ENCODE data around the gene ANXA1. TPM values are rescaled to one million over a fixed set of nuclear protein-coding genes. Genes with fewer than 3 reads are reported as not detected.

The ANXA1 gene
- total RNA-seq, 1 experiment from 2014 or later, result 731 TPM

DNA sequence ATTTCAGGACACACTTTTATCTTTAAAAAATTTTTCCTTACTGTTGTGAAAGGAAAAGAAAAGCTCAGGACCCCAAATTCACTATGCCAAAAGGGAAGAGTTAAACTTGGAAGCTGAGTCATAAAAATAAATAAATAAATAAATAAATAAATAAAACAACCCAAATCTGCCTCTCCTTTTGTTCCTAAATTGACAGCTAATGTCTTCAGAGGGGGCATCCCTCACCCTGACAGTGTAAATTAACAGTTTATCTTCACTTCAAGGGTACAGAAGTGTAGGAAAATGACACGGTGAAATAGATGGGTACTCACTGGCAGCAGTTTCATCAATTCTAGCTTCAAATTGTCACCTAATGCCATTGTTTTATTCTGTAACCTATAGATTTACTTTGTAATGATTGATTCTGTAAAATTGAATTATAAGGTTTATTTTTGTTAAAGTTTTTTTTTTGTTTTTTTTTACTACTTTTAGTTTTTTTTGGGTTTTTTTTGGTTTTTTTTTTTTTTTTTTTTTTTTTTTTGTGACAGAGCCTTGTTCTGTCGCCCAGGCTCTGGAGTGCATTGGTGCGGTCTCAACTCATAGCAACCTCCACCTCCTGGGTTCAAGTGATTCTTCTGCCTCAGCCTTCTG is 18.5 kb upstream of the ANXA1 start:
- intact Hi-C loops (cut with micrococcal nuclease), result loop anchor here (2.0 kb wide), 1 partner anchor 14 kb away; no protein-coding TSS in a partner anchor

DNA sequence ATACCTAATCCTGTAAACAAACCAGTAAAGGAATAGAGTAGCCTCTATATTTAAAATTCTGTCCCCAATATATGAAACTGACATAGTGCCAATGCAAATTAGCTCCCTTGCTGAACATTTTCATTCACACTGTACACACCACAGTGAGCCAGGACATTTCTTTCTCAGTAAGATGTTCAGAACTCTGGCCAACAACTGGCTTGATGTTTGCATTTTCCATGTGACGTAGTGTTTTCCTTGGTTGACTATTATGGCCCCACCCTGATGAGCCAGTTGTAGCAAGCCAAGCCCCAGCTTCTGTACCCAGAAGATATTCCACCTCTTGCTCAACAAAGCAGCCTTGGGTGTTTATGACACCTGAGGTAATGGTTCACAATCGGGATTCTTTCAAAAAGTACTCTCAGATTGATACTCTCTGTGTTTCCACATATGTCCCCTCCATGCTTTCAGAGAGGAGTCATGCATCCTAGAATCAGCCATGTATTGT is 17.7 kb upstream of the ANXA1 start:
- intact Hi-C loops (cut with micrococcal nuclease), result loop anchor here (1.0 to 2.0 kb wide), 2 partner anchors 15 kb away; no protein-coding TSS in a partner anchor
- peak; percentile 93 for DNase-seq (ENCODE audit: unreplicated experiment)
- peak overlapping the region; percentile 97 for H3K27ac Mint-ChIP-seq (ENCODE audit: low read depth, unreplicated experiment)
- no TSS peak for BruUV-seq (replicated peaks)
- no peaks in the 10 kb centered on the region for H3K27me3 Mint-ChIP-seq (ENCODE audit: insufficient read depth, unreplicated experiment)
- H3K4me1 Mint-ChIP-seq (ENCODE audit: insufficient read depth, unreplicated experiment), result peaks cover 40% of the 10 kb centered on the region
- CTCF ChIA-PET, result interaction anchor here (1.0 to 3.6 kb wide), 7 partner anchors 11 to 50 kb away, joined by 3 to 23 read pairs (median 4); no protein-coding TSS in a partner anchor
- TF ChIP-seq, protein P1, sequence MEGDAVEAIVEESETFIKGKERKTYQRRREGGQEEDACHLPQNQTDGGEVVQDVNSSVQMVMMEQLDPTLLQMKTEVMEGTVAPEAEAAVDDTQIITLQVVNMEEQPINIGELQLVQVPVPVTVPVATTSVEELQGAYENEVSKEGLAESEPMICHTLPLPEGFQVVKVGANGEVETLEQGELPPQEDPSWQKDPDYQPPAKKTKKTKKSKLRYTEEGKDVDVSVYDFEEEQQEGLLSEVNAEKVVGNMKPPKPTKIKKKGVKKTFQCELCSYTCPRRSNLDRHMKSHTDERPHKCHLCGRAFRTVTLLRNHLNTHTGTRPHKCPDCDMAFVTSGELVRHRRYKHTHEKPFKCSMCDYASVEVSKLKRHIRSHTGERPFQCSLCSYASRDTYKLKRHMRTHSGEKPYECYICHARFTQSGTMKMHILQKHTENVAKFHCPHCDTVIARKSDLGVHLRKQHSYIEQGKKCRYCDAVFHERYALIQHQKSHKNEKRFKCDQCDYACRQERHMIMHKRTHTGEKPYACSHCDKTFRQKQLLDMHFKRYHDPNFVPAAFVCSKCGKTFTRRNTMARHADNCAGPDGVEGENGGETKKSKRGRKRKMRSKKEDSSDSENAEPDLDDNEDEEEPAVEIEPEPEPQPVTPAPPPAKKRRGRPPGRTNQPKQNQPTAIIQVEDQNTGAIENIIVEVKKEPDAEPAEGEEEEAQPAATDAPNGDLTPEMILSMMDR (IDR thresholded peaks at IDR 0.05; ENCODE audit: unreplicated experiment), result no peak
- no peaks in the 10 kb centered on the region for H3K9me3 Mint-ChIP-seq (ENCODE audit: unreplicated experiment)
- H3K36me3 Mint-ChIP-seq (ENCODE audit: insufficient read depth, unreplicated experiment), result peaks cover 6% of the 10 kb centered on the region
- POLR2A ChIA-PET, result interaction anchor here (1.1 to 7.3 kb wide), 15 partner anchors 12 to 1223 kb away, joined by 3 to 241 read pairs (median 6); partner anchors contain the start of genes ABHD17B, ANXA1, C9orf85 and ZFAND5
- H3K4me3 Mint-ChIP-seq (ENCODE audit: unreplicated experiment), result peak overlapping the region; percentile 57

More for the DNA sequence above, 18.5 kb upstream of the ANXA1 start:
- Mint-ChIP-seq H3K36me3 (ENCODE audit: insufficient read depth, unreplicated experiment) (peaks cover 6% of the 10 kb centered on the region), H3K4me3 (ENCODE audit: unreplicated experiment) (peak overlapping the region; percentile 76), H3K27me3 (ENCODE audit: insufficient read depth, unreplicated experiment) (no peaks in the 10 kb centered on the region), H3K4me1 (ENCODE audit: insufficient read depth, unreplicated experiment) (peaks cover 40% of the 10 kb centered on the region), H3K9me3 (ENCODE audit: unreplicated experiment) (no peaks in the 10 kb centered on the region), H3K27ac (ENCODE audit: low read depth, unreplicated experiment) (peak overlapping the region; percentile 97)
- CTCF ChIA-PET, result interaction anchor here (0.6 to 3.6 kb wide), 6 partner anchors 11 to 51 kb away, joined by 3 to 23 read pairs (median 4); no protein-coding TSS in a partner anchor
- no TSS peak for BruUV-seq (replicated peaks)
- TF ChIP-seq, protein P1 (IDR thresholded peaks at IDR 0.05; ENCODE audit: unreplicated experiment), result no peak
- POLR2A ChIA-PET, result interaction anchor here (0.6 to 7.3 kb wide), 23 partner anchors 13 to 1222 kb away, joined by 3 to 241 read pairs (median 5); partner anchors contain the start of genes ABHD17B, ANXA1, C9orf85 and ZFAND5
- DNase-seq (ENCODE audit: unreplicated experiment), result no peak

DNA sequence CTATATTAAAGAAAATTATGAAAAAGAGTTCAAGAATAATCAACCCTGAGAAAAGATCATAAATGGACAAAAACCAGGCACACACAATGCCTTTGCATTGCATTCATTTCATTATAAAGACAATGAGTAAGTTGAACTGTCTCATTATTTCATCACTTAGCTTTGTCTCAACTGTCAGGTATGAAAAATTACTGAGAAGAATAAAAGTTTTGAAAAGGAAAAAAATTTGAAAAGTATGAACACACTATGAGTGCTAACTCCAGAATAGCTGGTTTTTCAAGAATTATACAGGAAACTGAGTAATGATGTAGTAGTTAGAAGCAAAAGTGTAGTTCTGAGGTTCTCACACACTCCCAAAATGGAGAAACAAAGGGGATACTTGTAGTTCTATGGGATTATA is 16.3 kb upstream of the ANXA1 start:
- ChIA-PET POLR2A (interaction anchor here (0.9 to 7.3 kb wide), 9 partner anchors 11 to 1224 kb away, joined by 4 to 241 read pairs (median 16); partner anchors contain the start of genes ABHD17B, ANXA1, C9orf85 and ZFAND5), CTCF (interaction anchor here (0.6 to 3.6 kb wide), 7 partner anchors 10 to 1104 kb away, joined by 3 to 23 read pairs (median 3); no protein-coding TSS in a partner anchor)
- no TSS peak for BruUV-seq (replicated peaks)
- H3K4me1 Mint-ChIP-seq (ENCODE audit: insufficient read depth, unreplicated experiment), result peaks cover 30% of the 10 kb centered on the region
- peaks cover under 1% of the 10 kb centered on the region for H3K36me3 Mint-ChIP-seq (ENCODE audit: insufficient read depth, unreplicated experiment)
- H3K9me3 Mint-ChIP-seq (ENCODE audit: unreplicated experiment), result no peaks in the 10 kb centered on the region
- no peaks in the 10 kb centered on the region for H3K27me3 Mint-ChIP-seq (ENCODE audit: insufficient read depth, unreplicated experiment)
- DNase-seq (ENCODE audit: unreplicated experiment), result no peak
- H3K27ac Mint-ChIP-seq (ENCODE audit: low read depth, unreplicated experiment), result no peak overlapping the region
- intact Hi-C loops (cut with micrococcal nuclease), result no loop called here
- TF ChIP-seq, protein P1 (IDR thresholded peaks at IDR 0.05; ENCODE audit: unreplicated experiment), result no peak
- no peak overlapping the region for H3K4me3 Mint-ChIP-seq (ENCODE audit: unreplicated experiment)

DNA sequence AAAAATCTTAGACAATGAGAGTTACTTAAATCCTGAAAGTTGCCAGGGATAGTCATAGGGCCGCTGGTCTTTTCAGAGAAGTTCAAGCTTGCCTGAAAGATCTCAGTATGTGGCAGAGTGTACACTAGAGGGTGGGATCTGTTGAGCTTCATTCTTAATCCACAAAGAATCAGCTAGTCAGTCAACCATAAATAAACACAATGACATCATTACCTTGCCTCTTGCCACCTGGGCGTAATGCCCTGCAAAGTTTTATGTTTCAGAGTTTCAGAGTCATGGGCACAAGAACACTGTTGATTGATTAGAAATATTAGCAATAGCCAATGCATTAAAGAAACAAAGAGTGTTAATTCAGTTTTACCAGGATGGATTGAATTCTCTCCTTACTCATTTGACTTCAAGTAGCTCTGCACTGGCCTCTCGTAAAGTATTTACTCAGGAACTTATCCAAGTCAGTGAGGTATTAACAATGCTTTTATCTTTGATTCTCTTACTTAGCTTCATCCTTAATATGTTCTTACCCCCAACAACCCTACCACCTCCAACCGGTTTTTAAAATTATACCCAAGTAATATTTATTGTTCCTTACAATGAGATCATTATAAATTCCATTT is 14.3 kb upstream of the ANXA1 start:
- DNase-seq (ENCODE audit: unreplicated experiment), result peak; percentile 67

More for the DNA sequence above, 14.3 kb upstream of the ANXA1 start:
- intact Hi-C loops (cut with micrococcal nuclease), result no loop called here
- BruUV-seq (replicated peaks), result no TSS peak
- Mint-ChIP-seq H3K4me3 (ENCODE audit: unreplicated experiment) (peak overlapping the region; percentile 56), H3K36me3 (ENCODE audit: insufficient read depth, unreplicated experiment) (no peaks in the 10 kb centered on the region), H3K27me3 (ENCODE audit: insufficient read depth, unreplicated experiment) (no peaks in the 10 kb centered on the region), H3K4me1 (ENCODE audit: insufficient read depth, unreplicated experiment) (peaks cover 28% of the 10 kb centered on the region), H3K9me3 (ENCODE audit: unreplicated experiment) (no peaks in the 10 kb centered on the region), H3K27ac (ENCODE audit: low read depth, unreplicated experiment) (peak overlapping the region; percentile 7)
- CTCF ChIA-PET, result interaction anchor here (0.6 to 1.1 kb wide), 3 partner anchors 15 to 30 kb away, joined by 3 to 5 read pairs (median 3); no protein-coding TSS in a partner anchor
- POLR2A ChIA-PET, result interaction anchor here (0.6 to 3.2 kb wide), 13 partner anchors 10 to 1848 kb away, joined by 3 to 66 read pairs (median 6); partner anchors contain the start of genes ABHD17B, ANXA1, C9orf85 and ZFAND5
- TF ChIP-seq, protein P1 (IDR thresholded peaks at IDR 0.05; ENCODE audit: unreplicated experiment), result no peak
